HepG2 (cell line): Measurements from ENCODE around the gene ACSF3. TPM values are rescaled to one million over a fixed set of nuclear protein-coding genes. Genes with fewer than 3 reads are reported as not detected.
A peak's percentile ranks its signal among the peaks of the same experiment; 100 is the strongest.

Source experiments
- ATAC-seq: fragments of 200-7000 bp; cut with Tn5 transposase; 3 replicates; pipeline ENCODE4 v1.9.1; 2020; ENCODE audit warnings: mild to moderate bottlenecking, moderate library complexity
- BruUV-seq: library from RNA; stranded (reverse); fragments of 400-500 nt; replicated peaks from 2 replicates; lab custom pipeline; 2021; lab: Mats Ljungman, UMichigan
- CTCF ChIA-PET: fragments of 300-600 bp; formaldehyde crosslinking; extraction: SDS; loops from one replicate; lab custom pipeline; 2021; ENCODE audit warnings: low total read pairs, inconsistent platforms, low intra/inter-chr PET ratio; lab: Yijun Ruan, JAX
- POLR2A ChIA-PET: fragments of 350-600 bp; sonication (Branson Sonifier 250); formaldehyde crosslinking; loops from one replicate; lab custom pipeline; 2020; ENCODE audit warnings: antibody characterized with exemption, inconsistent platforms; lab: Yijun Ruan, JAX
- DNase-seq: peaks from one replicate; pipeline ENCODE4 v3.0.0-alpha.2; 2015; ENCODE audit warnings: low spot score
- FAIRE-seq: peaks from 3 replicates; lab custom pipeline; 2011; peaks lifted over from hg19 to GRCh38; lab: Jason Lieb, UNC
- H2AFZ ChIP-seq: one replicate; pipeline ENCODE4 v1.6.1; 2011; ENCODE audit warnings: low read length, inconsistent platforms
- H3K27ac ChIP-seq: fragments of 300-600 bp; 3 replicates; pipeline ENCODE4 v1.8.0; 2011; ENCODE audit warnings: mixed run types, mild to moderate bottlenecking, mixed read lengths, low read length, inconsistent platforms; ENCODE audit not compliant: insufficient read depth; ENCODE audit errors: extremely low read length
- H3K27me3 ChIP-seq, 2 experiments: fragments of 200-600 bp in 1 of 2; 2 replicates in 1 of 2; 3 replicates in 1 of 2; pipeline versions ENCODE4 v1.6.0 to v1.8.0; 2011; ENCODE audit warnings: low read length in 2 of 2, mild to moderate bottlenecking in 2 of 2, moderate library complexity in 2 of 2, inconsistent platforms in 1 of 2; ENCODE audit not compliant: insufficient read depth in 2 of 2, control insufficient read depth in 1 of 2
- H3K36me3 ChIP-seq, 2 experiments: fragments of 200-600 bp in 1 of 2; replicated peaks in 1 of 2; 2 replicates in 1 of 2; 3 replicates in 1 of 2; pipeline versions ENCODE4 v1.5.1 to v1.8.0; 2011; ENCODE audit warnings: low read length in 2 of 2, inconsistent platforms in 1 of 2; ENCODE audit not compliant: insufficient read depth in 2 of 2, control insufficient read depth in 1 of 2
- H3K4me1 ChIP-seq: 2 replicates; pipeline ENCODE4 v1.5.1; 2012; ENCODE audit warnings: low read length, inconsistent platforms; ENCODE audit not compliant: insufficient read depth
- H3K4me2 ChIP-seq: 2 replicates; pipeline ENCODE4 v1.6.0; 2011; ENCODE audit warnings: low read depth, low read length, inconsistent platforms
- H3K4me3 ChIP-seq, 3 experiments: fragments of 200-600 bp in 1 of 3; sonication (generic), shearing (Covaris generic) in 1 of 3; replicated peaks in 1 of 3; 2 replicates each; pipeline ENCODE4 v1.5.1; 2011 to 2016; ENCODE audit warnings: low read length in 3 of 3, inconsistent platforms in 2 of 3, low read depth in 2 of 3, mild to moderate bottlenecking in 2 of 3, control low read depth in 1 of 3, mixed read lengths in 1 of 3; ENCODE audit not compliant: insufficient read depth in 1 of 3
- H3K79me2 ChIP-seq: one replicate; pipeline ENCODE4 v1.6.1; 2011; ENCODE audit warnings: low read length, inconsistent platforms; ENCODE audit not compliant: insufficient read depth
- H3K9ac ChIP-seq: 2 replicates; pipeline ENCODE4 v1.6.0; 2011; ENCODE audit warnings: mild to moderate bottlenecking, low read depth, low read length, inconsistent platforms; ENCODE audit not compliant: insufficient read depth
- H3K9me3 ChIP-seq: 2 replicates; pipeline ENCODE4 v1.5.1; 2012; ENCODE audit warnings: mild to moderate bottlenecking, low read length
- H4K20me1 ChIP-seq: 2 replicates; pipeline ENCODE4 v1.6.0; 2011; ENCODE audit warnings: inconsistent platforms, mild to moderate bottlenecking, low read length, moderate library complexity; ENCODE audit not compliant: insufficient read depth
- FLYWCH1 ChIP-seq: sonication (generic); formaldehyde crosslinking; IDR thresholded peaks from 2 replicates; pipeline ENCODE4 v1.8.1; 2023; ENCODE audit warnings: mild to moderate bottlenecking, missing genetic modification reagents
- MATR3 ChIP-seq: sonication (generic); formaldehyde crosslinking; IDR thresholded peaks from 2 replicates; pipeline ENCODE4 v1.4.0; 2020; ENCODE audit warnings: missing genetic modification reagents
- NRL ChIP-seq: sonication (generic); formaldehyde crosslinking; IDR thresholded peaks from 2 replicates; pipeline ENCODE4 v1.5.0; 2020; ENCODE audit warnings: missing genetic modification reagents, mild to moderate bottlenecking, moderate library complexity, borderline replicate concordance
- POLR2A ChIP-seq, 2 experiments: IDR thresholded peaks; 2 replicates each; pipeline ENCODE4 v1.6.1; 2011; ENCODE audit warnings: low read depth in 2 of 2, low read length in 2 of 2, mild to moderate bottlenecking in 1 of 2, moderate library complexity in 1 of 2; ENCODE audit not compliant: insufficient read depth in 1 of 2
- ZBTB1 ChIP-seq: sonication (generic); formaldehyde crosslinking; IDR thresholded peaks from 2 replicates; pipeline ENCODE4 v1.4.0; 2020; ENCODE audit warnings: missing genetic modification reagents, borderline replicate concordance
- ZBTB20 ChIP-seq: sonication (generic); formaldehyde crosslinking; IDR thresholded peaks from 2 replicates; pipeline ENCODE4 v1.8.1; 2023; ENCODE audit warnings: missing genetic modification reagents, low read depth, mild to moderate bottlenecking, borderline replicate concordance
- ZMYM3 ChIP-seq: sonication (generic); formaldehyde crosslinking; IDR thresholded peaks from 2 replicates; pipeline ENCODE4 v1.5.1; 2020; ENCODE audit warnings: mild to moderate bottlenecking, missing genetic modification reagents
- ZNF501 ChIP-seq: sonication (generic); formaldehyde crosslinking; IDR thresholded peaks from 2 replicates; pipeline ENCODE4 v1.5.1; 2020; ENCODE audit warnings: mild to moderate bottlenecking, moderate library complexity, missing genetic modification reagents
- ZNF546 ChIP-seq: sonication (generic); formaldehyde crosslinking; conservative IDR thresholded peaks from 2 replicates; pipeline ENCODE4 v1.8.1; 2023; ENCODE audit warnings: mild to moderate bottlenecking, missing genetic modification reagents
- ZNF687 ChIP-seq: sonication (generic); formaldehyde crosslinking; IDR thresholded peaks from 2 replicates; pipeline ENCODE4 v1.5.1; 2020; ENCODE audit warnings: mild to moderate bottlenecking, missing genetic modification reagents, moderate library complexity
- WGBS: methylation state at CpG from one replicate; pipeline ENCODE4 v1.1.6; 2017; ENCODE audit warnings: low lambda C conversion rate; 5-methylcytosine and 5-hydroxymethylcytosine counted together
- in situ Hi-C: cut with HindIII; loops from 2 replicates; pipeline ENCODE4 v1.10.0; 2017; ENCODE audit warnings: low pct_unique_long_range_greater_than_20kb; ENCODE audit not compliant: extremely low pct_ligation_motif_present
- intact Hi-C: fragments of 100-400 bp; cut with micrococcal nuclease; formaldehyde crosslinking; loops from one replicate; pipeline ENCODE4 v1.10.0; 2022; ENCODE audit not compliant: unreplicated experiment
- polyA plus RNA-seq, 8 experiments: library from polyadenylated mRNA; depleted of rRNA in 3 of 8; stranded (reverse) in 7 of 8; unstranded in 1 of 8; fragments of >200 nt; fragmentation: Illumina TruSeq in 4 of 8; extraction: Trizol in 4 of 8; gene quantifications; 2 replicates each; pipeline versions ENCODE4 v1.2.1 to v1.2.3, GENCODE V29; 2011 to 2016; ENCODE audit warnings: low read depth in 4 of 8, missing spikeins in 1 of 8, mixed read lengths in 1 of 8; ENCODE audit not compliant: insufficient read depth in 1 of 8
- total RNA-seq, 5 experiments: library from RNA; depleted of rRNA; stranded (reverse); fragments of >200 nt; fragmentation: Illumina TruSeq; extraction: Trizol; gene quantifications; 2 replicates each; pipeline ENCODE4 v1.2.3, GENCODE V29; 2016; ENCODE audit warnings: low read depth in 1 of 5

ACSF3 gene
- total and polyA plus RNA-seq, 2 of the 13 experiments (the other 11 are each of a cell fraction or from before 2014, with no cell fraction given), result 14.9 to 30.6 TPM

- TF ChIP-seq ZMYM3 (CRISPR knock-in tag) (peak; percentile 32; the same call in 1 of the 2 replicates), NRL (CRISPR knock-in tag) (0 out of 2 replicates have a peak, but pooled peaks have one; percentile 39), ZBTB20 (peak; percentile 39; the same call in 1 of the 2 replicates), MATR3 (no peak), FLYWCH1 (CRISPR knock-in tag) (no peak), ZNF501 (peak; percentile 69), ZNF687 (CRISPR knock-in tag) (peak; percentile 14; the same call in 1 of the 2 replicates), ZBTB1 (CRISPR knock-in tag) (0 out of 2 replicates have a peak, but pooled peaks have one; percentile 5)
Observed at GRCh38 chr16:89094252-89094879, 714 bp downstream of the ACSF3 start (continued).

- TSS peak; percentile 58 for BruUV-seq
- ATAC-seq (no peak), DNase-seq (no peak), FAIRE-seq (no peak)
- Histone ChIP-seq H3K4me2 (peak overlapping the region; percentile 89), H3K27ac (no peak overlapping the region), H2AFZ (no peak overlapping the region), H3K9me3 (no peaks in the 10 kb centered on the region), H4K20me1 (peaks cover 12% of the 10 kb centered on the region; the same call in 1 of the 2 replicates), H3K9ac (peak overlapping the region; percentile 87), H3K4me1 (peaks cover 86% of the 10 kb centered on the region), H3K27me3 (peaks cover 0 to 8% of the 10 kb centered on the region in 2 experiments; a peak in 3 of 5 replicates), H3K36me3 (peaks cover 0 to 5% of the 10 kb centered on the region in 2 experiments; a peak in 1 of 5 replicates), H3K79me2 (peaks cover 39% of the 10 kb centered on the region), H3K4me3 (peak overlapping the region; percentile 65 to 93 (median 87))
- in situ Hi-C loops (no loop called here), intact Hi-C loops (no loop called here)
- ChIA-PET CTCF (no interaction called here), POLR2A (no interaction called here)
- WGBS, result 81% methylated on average over 8 of the region's 8 CpGs
- TF ChIP-seq ZNF546 (CRISPR knock-in tag), result no peak
- TF ChIP-seq POLR2A (IDR thresholded peaks at IDR 0.05; ENCODE audit: insufficient read depth in 1 of 2, low read depth in 2 of 2, low read length in 2 of 2), result 0 out of 4 replicates have a peak, but pooled peaks of 1 of the 2 experiments have one; percentile 18
Observed at GRCh38 chr16:89094880-89095258, 1.2 kb downstream of the ACSF3 start.
